Esophagus muscularis mucosa (tissue), 4 donors: ENCODE measurements around the gene SCNN1B. TPM values are rescaled to one million over a fixed set of nuclear protein-coding genes. Genes with fewer than 3 reads are reported as not detected.
A peak's percentile ranks its signal among the peaks of the same experiment; 100 is the strongest.

Experiments used
- DNase-seq: peaks from one replicate; pipeline ENCODE4 v3.0.0-alpha.2; 2017; ENCODE audit errors: extremely low spot score
- H3K27ac ChIP-seq, 4 donors: fragments of 200-600 bp; sonication (generic); replicated peaks in 1 of 4; 1 replicate in 3 of 4; 2 replicates in 1 of 4; pipeline ENCODE4 v1.5.1; 2016 to 2019; ENCODE audit warnings: mild to moderate bottlenecking in 1 of 4
- H3K27me3 ChIP-seq, 4 donors: fragments of 200-600 bp; sonication (generic); one replicate each; pipeline versions ENCODE4 v1.5.1 to v1.6.0; 2016 to 2019
- H3K36me3 ChIP-seq, 4 donors: fragments of 200-600 bp; sonication (generic); one replicate each; pipeline ENCODE4 v1.5.1; 2016 to 2019
- H3K4me1 ChIP-seq, 4 donors: fragments of 200-600 bp; sonication (generic); one replicate each; pipeline ENCODE4 v1.5.1; 2016 to 2019
- H3K4me3 ChIP-seq, 4 donors: fragments of 200-600 bp; sonication (generic); 1 replicate in 2 of 4; 2 replicates in 2 of 4; pipeline ENCODE4 v1.5.1; 2016 to 2019; ENCODE audit warnings: mild to moderate bottlenecking in 4 of 4, moderate library complexity in 1 of 4
- H3K9me3 ChIP-seq, 4 donors: fragments of 200-600 bp; sonication (generic); 1 replicate in 3 of 4; 2 replicates in 1 of 4; pipeline ENCODE4 v1.5.1; 2016 to 2019
- EP300 ChIP-seq: sonication (generic); formaldehyde crosslinking; IDR thresholded peaks from one replicate; pipeline ENCODE4 v1.6.1; 2017; ENCODE audit warnings: antibody characterized with exemption
- POLR2A ChIP-seq: fragments of 450-650 bp; IDR thresholded peaks from one replicate; pipeline ENCODE4 v1.6.1; 2017; ENCODE audit warnings: antibody characterized with exemption, moderate library complexity, mild to moderate bottlenecking, low read depth
- POLR2AphosphoS5 ChIP-seq, 2 donors: sonication (generic); formaldehyde crosslinking; IDR thresholded peaks; one replicate each; pipeline ENCODE4 v1.6.1; 2017; ENCODE audit warnings: antibody characterized with exemption in 2 of 2
- WGBS: methylation state at CpG from one replicate; pipeline ENCODE4 v1.1.5; 2018; 5-methylcytosine and 5-hydroxymethylcytosine counted together
- intact Hi-C: fragments of 100-400 bp; cut with DNase I; formaldehyde crosslinking; loops from one replicate; pipeline ENCODE4 v1.15.1; 2023
- total RNA-seq, 4 donors: library from RNA; depleted of rRNA; stranded (reverse); fragments of >200 nt; gene quantifications; one replicate each; pipeline versions ENCODE4 v1.1.0 to v1.2.1, GENCODE V29; 2016
- TF ChIP-seq, protein P1 (sequence below), 3 experiments: fragments of 200-600 bp in 2 of 3; fragments of 450-650 bp in 1 of 3; sonication (generic) in 2 of 3; IDR thresholded peaks; one replicate each; pipeline ENCODE4 v1.5.1; 2017 to 2019; ENCODE audit warnings: antibody characterized with exemption in 3 of 3, mild to moderate bottlenecking in 2 of 3, moderate library complexity in 1 of 3

Gene SCNN1B
- total RNA-seq, 4 donors from 2014 or later: 1.2 to 4.2 (median 4.0) TPM

DNA sequence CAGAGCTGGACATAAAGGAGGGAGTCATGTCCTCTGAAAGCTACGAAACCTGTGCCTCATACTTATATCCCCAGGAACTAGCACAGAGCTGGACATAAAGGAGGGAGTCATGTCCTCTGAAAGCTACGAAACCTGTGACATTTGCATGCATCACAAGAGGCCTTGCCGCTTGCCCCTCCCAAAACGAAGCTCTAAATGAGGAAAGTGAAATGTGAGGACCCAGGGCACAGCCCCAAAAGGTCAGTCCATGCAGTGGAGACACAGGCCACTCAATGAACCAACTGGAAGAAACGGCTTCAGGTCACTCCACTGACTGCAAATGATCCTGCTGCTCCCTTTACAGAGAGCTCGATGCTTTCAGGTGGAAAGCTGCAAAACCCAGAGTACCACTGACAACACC lies 112.6 kb downstream of the SCNN1B start:
- H3K27me3 ChIP-seq: no peaks in the 10 kb centered on the region
- H3K36me3 ChIP-seq: peaks cover 43 to 92% (median 86%) of the 10 kb centered on the region in 4 donors
- intact Hi-C loops: no loop called here
- no peak for DNase-seq
- WGBS: 98% methylated on average over 6 of the region's 6 CpGs
- TF ChIP-seq POLR2AphosphoS5 (IDR thresholded peaks at IDR 0.05) (no peak), POLR2A (no peak), EP300 (no peak)
- TF ChIP-seq, protein P1, sequence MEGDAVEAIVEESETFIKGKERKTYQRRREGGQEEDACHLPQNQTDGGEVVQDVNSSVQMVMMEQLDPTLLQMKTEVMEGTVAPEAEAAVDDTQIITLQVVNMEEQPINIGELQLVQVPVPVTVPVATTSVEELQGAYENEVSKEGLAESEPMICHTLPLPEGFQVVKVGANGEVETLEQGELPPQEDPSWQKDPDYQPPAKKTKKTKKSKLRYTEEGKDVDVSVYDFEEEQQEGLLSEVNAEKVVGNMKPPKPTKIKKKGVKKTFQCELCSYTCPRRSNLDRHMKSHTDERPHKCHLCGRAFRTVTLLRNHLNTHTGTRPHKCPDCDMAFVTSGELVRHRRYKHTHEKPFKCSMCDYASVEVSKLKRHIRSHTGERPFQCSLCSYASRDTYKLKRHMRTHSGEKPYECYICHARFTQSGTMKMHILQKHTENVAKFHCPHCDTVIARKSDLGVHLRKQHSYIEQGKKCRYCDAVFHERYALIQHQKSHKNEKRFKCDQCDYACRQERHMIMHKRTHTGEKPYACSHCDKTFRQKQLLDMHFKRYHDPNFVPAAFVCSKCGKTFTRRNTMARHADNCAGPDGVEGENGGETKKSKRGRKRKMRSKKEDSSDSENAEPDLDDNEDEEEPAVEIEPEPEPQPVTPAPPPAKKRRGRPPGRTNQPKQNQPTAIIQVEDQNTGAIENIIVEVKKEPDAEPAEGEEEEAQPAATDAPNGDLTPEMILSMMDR (IDR thresholded peaks at IDR 0.05): no peak
- no peak overlapping the region for H3K27ac ChIP-seq
- H3K9me3 ChIP-seq: no peaks in the 10 kb centered on the region
- H3K4me3 ChIP-seq: no peak overlapping the region
- H3K4me1 ChIP-seq: peaks cover 0 to 7% (median under 1%) of the 10 kb centered on the region in 4 donors

DNA sequence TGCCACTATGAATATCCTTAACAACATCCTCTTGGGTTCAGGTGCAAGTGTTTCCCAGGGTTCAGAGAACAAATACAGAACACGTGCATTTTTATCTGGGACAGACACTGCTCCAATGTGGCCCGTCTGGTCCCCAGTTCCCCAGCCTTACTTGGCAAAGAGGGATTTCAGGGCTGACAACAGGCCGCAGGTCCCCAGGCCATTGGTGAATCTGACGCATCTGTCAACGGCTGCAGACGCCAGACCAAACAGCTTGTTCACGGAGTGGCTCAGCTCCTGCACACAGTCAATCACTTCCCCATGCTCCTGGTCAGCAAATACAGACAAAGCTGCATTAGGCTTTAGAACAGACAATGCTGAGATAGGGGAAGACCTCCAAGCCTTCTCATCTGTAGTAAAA lies 114.7 kb downstream of the SCNN1B start:
- H3K4me3 ChIP-seq: no peak overlapping the region
- WGBS: 90% methylated on average over 7 of the region's 7 CpGs
- peaks cover 0 to 13% (median 7%) of the 10 kb centered on the region in 4 donors for H3K4me1 ChIP-seq
- no peak for TF ChIP-seq POLR2A
- TF ChIP-seq EP300: no peak
- TF ChIP-seq, protein P1 (IDR thresholded peaks at IDR 0.05): no peak
- TF ChIP-seq POLR2AphosphoS5 (IDR thresholded peaks at IDR 0.05): no peak
- H3K27me3 ChIP-seq: no peaks in the 10 kb centered on the region
- intact Hi-C loops: no loop called here
- no peak for DNase-seq
- peaks cover 43 to 72% (median 70%) of the 10 kb centered on the region in 4 donors for H3K36me3 ChIP-seq
- H3K9me3 ChIP-seq: no peaks in the 10 kb centered on the region
- no peak overlapping the region for H3K27ac ChIP-seq

DNA sequence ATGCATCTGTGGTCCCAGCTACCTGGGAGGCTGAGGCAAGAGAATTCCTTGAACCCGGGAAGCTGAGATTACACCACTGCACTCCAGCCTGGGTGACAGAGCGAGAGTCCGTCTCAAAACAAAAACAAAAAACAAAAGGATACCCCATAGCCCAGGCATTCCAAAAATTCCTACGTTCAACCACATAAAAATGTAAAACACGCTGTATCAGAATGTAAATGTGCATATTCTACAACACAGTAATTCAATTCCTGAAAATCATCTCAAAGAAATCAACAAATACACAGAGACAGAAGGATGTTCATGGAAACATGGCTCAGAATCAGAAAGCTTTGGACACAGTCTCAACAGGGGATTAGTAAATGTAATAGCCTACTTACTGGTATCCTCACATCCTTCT lies 117.9 kb downstream of the SCNN1B start:
- no peak for DNase-seq
- Histone ChIP-seq H3K4me3 (no peak overlapping the region), H3K4me1 (peaks cover 22 to 36% (median 33%) of the 10 kb centered on the region in 4 donors), H3K27ac (peak overlapping the region; percentile 21 to 95 (median 36)), H3K9me3 (no peaks in the 10 kb centered on the region), H3K27me3 (no peaks in the 10 kb centered on the region), H3K36me3 (peaks cover 20 to 44% (median 39%) of the 10 kb centered on the region in 4 donors)
- TF ChIP-seq POLR2AphosphoS5 (IDR thresholded peaks at IDR 0.05) (no peak), POLR2A (no peak), EP300 (no peak)
- TF ChIP-seq, protein P1 (IDR thresholded peaks at IDR 0.05): no peak
- WGBS: 91% methylated on average over 5 of the region's 5 CpGs
- intact Hi-C loops: no loop called here

DNA sequence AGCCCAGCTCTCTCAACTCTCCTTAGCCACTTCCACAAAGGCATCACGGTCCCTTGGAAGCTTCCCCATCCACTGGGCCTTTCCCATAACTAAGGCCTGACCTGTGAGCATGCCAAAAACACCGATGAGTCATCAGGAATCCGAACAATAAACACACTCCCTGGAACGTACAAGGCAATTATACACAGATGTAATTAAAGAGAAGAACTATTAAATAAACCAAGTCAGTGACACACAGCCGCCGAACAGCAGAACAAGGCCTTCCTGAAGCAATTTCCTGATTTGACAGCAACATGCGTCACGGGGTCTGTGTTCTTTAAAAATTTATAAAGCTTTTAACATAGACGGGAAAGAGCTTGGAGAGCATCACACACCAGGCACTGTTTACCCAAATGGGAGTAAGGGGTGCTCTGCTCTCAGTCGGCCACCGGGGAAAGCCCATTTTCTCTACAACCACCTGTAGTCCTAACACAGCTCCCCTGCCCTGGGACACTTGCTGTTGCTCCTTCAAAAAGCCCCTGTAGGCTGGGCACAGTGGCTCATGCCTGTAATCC lies 121.5 kb downstream of the SCNN1B start:
- TF ChIP-seq, protein P1 (IDR thresholded peaks at IDR 0.05): no peak
- no peak for TF ChIP-seq POLR2A
- TF ChIP-seq EP300: peak; percentile 78
- TF ChIP-seq POLR2AphosphoS5 (IDR thresholded peaks at IDR 0.05): peak; percentile 88 to 92
- no peaks in the 10 kb centered on the region for H3K27me3 ChIP-seq
- peaks cover 0 to 20% (median 14%) of the 10 kb centered on the region in 4 donors for H3K36me3 ChIP-seq
- no peaks in the 10 kb centered on the region for H3K9me3 ChIP-seq
- H3K4me1 ChIP-seq: peaks cover 22 to 41% (median 36%) of the 10 kb centered on the region in 4 donors
- H3K4me3 ChIP-seq: peak overlapping the region in 1 of 4 donors; percentile 14
- 17% methylated on average over 11 of the region's 11 CpGs for WGBS
- DNase-seq: peak; percentile 96
- intact Hi-C loops: no loop called here
- H3K27ac ChIP-seq: peak overlapping the region; percentile 91 to 95 (median 94)
